ENCODE measurements around the gene ULK3.

The ULK3 gene

GRCh38 chr15:74873756-74874424 lies 30.9 kb upstream of the ULK3 start:
- CTCF ChIA-PET: interaction anchor here (0.7 to 1.2 kb wide), 5 partner anchors 9 to 36 kb away, joined by 3 to 5 read pairs (median 3); no protein-coding TSS in a partner anchor
- peak overlapping the region; percentile 94 for H3K27ac Mint-ChIP-seq
- no peaks in the 10 kb centered on the region for H3K9me3 Mint-ChIP-seq

GRCh38 chr15:74873036-74873755 lies 30.2 kb upstream of the ULK3 start, which contains the start of gene SCAMP2:
Gene SCAMP2, minus strand, starts transcription at chr15:74873365. Its CDS starts 110 bp downstream, at chr15:74873255.
- peak; percentile 95 for DNase-seq
- H3K27me3 Mint-ChIP-seq: peaks cover 10% of the 10 kb centered on the region
- H3K36me3 Mint-ChIP-seq: peaks cover 29% of the 10 kb centered on the region
- peak within 1 kb of the TSS; percentile 94 for H3K27ac Mint-ChIP-seq
- H3K4me3 Mint-ChIP-seq: peak within 1 kb of the TSS; percentile 91
- CTCF ChIA-PET: interaction anchor here (0.7 to 1.2 kb wide), 5 partner anchors 10 to 36 kb away, joined by 3 to 5 read pairs (median 3); no protein-coding TSS in a partner anchor
- peaks cover under 1% of the 10 kb centered on the region for H3K9me3 Mint-ChIP-seq
- peaks cover 54% of the 10 kb centered on the region for H3K4me1 Mint-ChIP-seq

More at GRCh38 chr15:74873756-74874424, 30.9 kb upstream of the ULK3 start:
- Mint-ChIP-seq H3K27me3 (peaks cover 10% of the 10 kb centered on the region), H3K4me1 (peaks cover 47% of the 10 kb centered on the region), H3K4me3 (peak overlapping the region; percentile 91), H3K36me3 (peaks cover 25% of the 10 kb centered on the region)
- DNase-seq: peak; percentile 42

- peaks cover 59% of the 10 kb centered on the region for H3K4me1 Mint-ChIP-seq
Observed at GRCh38 chr15:74872702-74873035, 29.7 kb upstream of the ULK3 start.

GRCh38 chr15:74870436-74871215 lies 27.7 kb upstream of the ULK3 start:
- Mint-ChIP-seq H3K4me1 (peaks cover 77% of the 10 kb centered on the region), H3K27ac (peak overlapping the region; percentile 93), H3K4me3 (peak overlapping the region; percentile 91), H3K36me3 (peaks cover 47% of the 10 kb centered on the region), H3K9me3 (peaks cover 6% of the 10 kb centered on the region), H3K27me3 (no peaks in the 10 kb centered on the region)
- DNase-seq: no peak
- CTCF ChIA-PET: interaction anchor here (0.6 to 2.9 kb wide), 10 partner anchors 12 to 88 kb away, joined by 3 to 29 read pairs (median 5); no protein-coding TSS in a partner anchor

More at GRCh38 chr15:74872702-74873035, 29.7 kb upstream of the ULK3 start:
- H3K9me3 Mint-ChIP-seq: peaks cover 6% of the 10 kb centered on the region
- peaks cover 10% of the 10 kb centered on the region for H3K27me3 Mint-ChIP-seq
- no peak for DNase-seq
- H3K4me3 Mint-ChIP-seq: peak overlapping the region; percentile 91
- CTCF ChIA-PET: no interaction called here
- peaks cover 34% of the 10 kb centered on the region for H3K36me3 Mint-ChIP-seq
- peak overlapping the region; percentile 87 for H3K27ac Mint-ChIP-seq

GRCh38 chr15:74869726-74870407 lies 26.9 kb upstream of the ULK3 start:
- peaks cover 83% of the 10 kb centered on the region for H3K4me1 Mint-ChIP-seq
- H3K9me3 Mint-ChIP-seq: peaks cover 6% of the 10 kb centered on the region
- H3K27me3 Mint-ChIP-seq: no peaks in the 10 kb centered on the region
- peak overlapping the region; percentile 93 for H3K27ac Mint-ChIP-seq
- DNase-seq: peak; percentile 66
- CTCF ChIA-PET: interaction anchor here (1.0 to 2.9 kb wide), 10 partner anchors 11 to 87 kb away, joined by 3 to 29 read pairs (median 4); no protein-coding TSS in a partner anchor
- H3K4me3 Mint-ChIP-seq: peak overlapping the region; percentile 91
- peaks cover 51% of the 10 kb centered on the region for H3K36me3 Mint-ChIP-seq

GRCh38 chr15:74869372-74869725 lies 26.4 kb upstream of the ULK3 start:
- DNase-seq: no peak
- Mint-ChIP-seq H3K27me3 (no peaks in the 10 kb centered on the region), H3K4me3 (peak overlapping the region; percentile 91), H3K9me3 (peaks cover 6% of the 10 kb centered on the region), H3K4me1 (peaks cover 87% of the 10 kb centered on the region), H3K36me3 (peaks cover 53% of the 10 kb centered on the region), H3K27ac (peak overlapping the region; percentile 93)
- CTCF ChIA-PET: interaction anchor here (0.7 to 2.9 kb wide), 9 partner anchors 11 to 86 kb away, joined by 3 to 29 read pairs (median 4); no protein-coding TSS in a partner anchor

GRCh38 chr15:74868059-74868458 lies 25.1 kb upstream of the ULK3 start:
- peak overlapping the region; percentile 23 for H3K4me3 Mint-ChIP-seq
- peaks cover 59% of the 10 kb centered on the region for H3K36me3 Mint-ChIP-seq
- CTCF ChIA-PET: no interaction called here
- no peak for DNase-seq
- H3K9me3 Mint-ChIP-seq: peaks cover 6% of the 10 kb centered on the region
- peak overlapping the region; percentile 89 for H3K27ac Mint-ChIP-seq
- H3K4me1 Mint-ChIP-seq: peaks cover 85% of the 10 kb centered on the region
- H3K27me3 Mint-ChIP-seq: no peaks in the 10 kb centered on the region

GRCh38 chr15:74867466-74868038 lies 24.6 kb upstream of the ULK3 start:
- Mint-ChIP-seq H3K36me3 (peaks cover 55% of the 10 kb centered on the region), H3K4me1 (peaks cover 81% of the 10 kb centered on the region), H3K4me3 (peak overlapping the region; percentile 23), H3K27ac (peak overlapping the region; percentile 89), H3K9me3 (peaks cover 6% of the 10 kb centered on the region), H3K27me3 (no peaks in the 10 kb centered on the region)
- no peak for DNase-seq
- CTCF ChIA-PET: no interaction called here

- CTCF ChIA-PET: interaction anchor here (1.1 kb wide), 1 partner anchor 35 kb away, joined by 4 read pairs; no protein-coding TSS in a partner anchor
- no peak overlapping the region for H3K27ac Mint-ChIP-seq
- peaks cover 73% of the 10 kb centered on the region for H3K4me1 Mint-ChIP-seq
- H3K36me3 Mint-ChIP-seq: peaks cover 51% of the 10 kb centered on the region
- no peak for DNase-seq
- H3K9me3 Mint-ChIP-seq: peaks cover 6% of the 10 kb centered on the region
- no peaks in the 10 kb centered on the region for H3K27me3 Mint-ChIP-seq
- no peak overlapping the region for H3K4me3 Mint-ChIP-seq
Observed at GRCh38 chr15:74866090-74866489, 23.1 kb upstream of the ULK3 start.

- Mint-ChIP-seq H3K4me3 (no peak overlapping the region), H3K36me3 (peaks cover 45% of the 10 kb centered on the region)
- CTCF ChIA-PET: interaction anchor here (1.1 kb wide), 1 partner anchor 36 kb away, joined by 4 read pairs; no protein-coding TSS in a partner anchor
Observed at GRCh38 chr15:74865316-74865715, 22.4 kb upstream of the ULK3 start.

GRCh38 chr15:74864296-74864695 lies 21.3 kb upstream of the ULK3 start:
- Mint-ChIP-seq H3K4me1 (peaks cover 61% of the 10 kb centered on the region), H3K27ac (peak overlapping the region; percentile 30), H3K4me3 (no peak overlapping the region), H3K9me3 (peaks cover 6% of the 10 kb centered on the region), H3K27me3 (no peaks in the 10 kb centered on the region), H3K36me3 (peaks cover 35% of the 10 kb centered on the region)
- no peak for DNase-seq
- CTCF ChIA-PET: interaction anchor here (2.0 kb wide), 1 partner anchor 37 kb away, joined by 8 read pairs; no protein-coding TSS in a partner anchor

More at GRCh38 chr15:74865316-74865715, 22.4 kb upstream of the ULK3 start:
- Mint-ChIP-seq H3K4me1 (peaks cover 66% of the 10 kb centered on the region), H3K27ac (peak overlapping the region; percentile 76), H3K9me3 (peaks cover 6% of the 10 kb centered on the region), H3K27me3 (no peaks in the 10 kb centered on the region)
- DNase-seq: no peak

GRCh38 chr15:74863239-74864056 lies 20.5 kb upstream of the ULK3 start:
- peaks cover 59% of the 10 kb centered on the region for H3K4me1 Mint-ChIP-seq
- CTCF ChIA-PET: interaction anchor here (2.0 kb wide), 1 partner anchor 38 kb away, joined by 8 read pairs; no protein-coding TSS in a partner anchor
- H3K36me3 Mint-ChIP-seq: peaks cover 36% of the 10 kb centered on the region

More at GRCh38 chr15:74863239-74864056, 20.5 kb upstream of the ULK3 start:
- Mint-ChIP-seq H3K4me3 (no peak overlapping the region), H3K27ac (peak overlapping the region; percentile 7), H3K9me3 (peaks cover 6% of the 10 kb centered on the region), H3K27me3 (no peaks in the 10 kb centered on the region)
- DNase-seq: no peak

Data from activated naive CD4-positive, alpha-beta T cell treated with anti-CD3 and anti-CD28 coated beads, Interleukin-2, amount 10 ng/mL, durations not matched to agents 7 days and 5 days (primary cell).